BLaER1 treated with 17β-estradiol and CSF1 and Interleukin-3, amounts not matched to agents 10 nM and 100 nM (cell line): ENCODE results near the gene ICAM5.
"Not testable (repeated sequence)": the region's sequence is repeated elsewhere in the genome, so short reads cannot be mapped to it uniquely, and the experiment has no call there.

Source experiments
- H3K27ac ChIP-seq, 11 experiments: shearing (Covaris generic); formaldehyde crosslinking; 2 replicates each; pipeline ENCODE4 v1.8.1; 2022
- H3K27me3 ChIP-seq, 11 experiments: shearing (Covaris generic); formaldehyde crosslinking; 2 replicates each; pipeline ENCODE4 v1.8.1; 2022
- H3K36me3 ChIP-seq, 11 experiments: shearing (Covaris generic); formaldehyde crosslinking; 2 replicates each; pipeline ENCODE4 v1.8.1; 2022
- H3K4me1 ChIP-seq, 10 experiments: shearing (Covaris generic); formaldehyde crosslinking; 2 replicates each; pipeline ENCODE4 v1.8.1; 2022
- H3K4me2 ChIP-seq, 11 experiments: shearing (Covaris generic); formaldehyde crosslinking; 2 replicates each; pipeline ENCODE4 v1.8.1; 2022
- H3K4me3 ChIP-seq, 10 experiments: shearing (Covaris generic); formaldehyde crosslinking; 2 replicates each; pipeline ENCODE4 v1.8.1; 2022
- H3K9ac ChIP-seq, 11 experiments: shearing (Covaris generic); formaldehyde crosslinking; 2 replicates each; pipeline ENCODE4 v1.8.1; 2022
- H3K9me3 ChIP-seq, 11 experiments: shearing (Covaris generic); formaldehyde crosslinking; replicated peaks in 1 of 11; 2 replicates each; pipeline ENCODE4 v1.8.1; 2022
- H4K20me1 ChIP-seq, 11 experiments: shearing (Covaris generic); formaldehyde crosslinking; 2 replicates each; pipeline ENCODE4 v1.8.1; 2022
- Cebpa-rat ChIP-seq, 11 experiments: shearing (Covaris generic); IDR thresholded peaks; 2 replicates each; pipeline ENCODE4 v1.8.1; 2022

ICAM5 gene, protein sequence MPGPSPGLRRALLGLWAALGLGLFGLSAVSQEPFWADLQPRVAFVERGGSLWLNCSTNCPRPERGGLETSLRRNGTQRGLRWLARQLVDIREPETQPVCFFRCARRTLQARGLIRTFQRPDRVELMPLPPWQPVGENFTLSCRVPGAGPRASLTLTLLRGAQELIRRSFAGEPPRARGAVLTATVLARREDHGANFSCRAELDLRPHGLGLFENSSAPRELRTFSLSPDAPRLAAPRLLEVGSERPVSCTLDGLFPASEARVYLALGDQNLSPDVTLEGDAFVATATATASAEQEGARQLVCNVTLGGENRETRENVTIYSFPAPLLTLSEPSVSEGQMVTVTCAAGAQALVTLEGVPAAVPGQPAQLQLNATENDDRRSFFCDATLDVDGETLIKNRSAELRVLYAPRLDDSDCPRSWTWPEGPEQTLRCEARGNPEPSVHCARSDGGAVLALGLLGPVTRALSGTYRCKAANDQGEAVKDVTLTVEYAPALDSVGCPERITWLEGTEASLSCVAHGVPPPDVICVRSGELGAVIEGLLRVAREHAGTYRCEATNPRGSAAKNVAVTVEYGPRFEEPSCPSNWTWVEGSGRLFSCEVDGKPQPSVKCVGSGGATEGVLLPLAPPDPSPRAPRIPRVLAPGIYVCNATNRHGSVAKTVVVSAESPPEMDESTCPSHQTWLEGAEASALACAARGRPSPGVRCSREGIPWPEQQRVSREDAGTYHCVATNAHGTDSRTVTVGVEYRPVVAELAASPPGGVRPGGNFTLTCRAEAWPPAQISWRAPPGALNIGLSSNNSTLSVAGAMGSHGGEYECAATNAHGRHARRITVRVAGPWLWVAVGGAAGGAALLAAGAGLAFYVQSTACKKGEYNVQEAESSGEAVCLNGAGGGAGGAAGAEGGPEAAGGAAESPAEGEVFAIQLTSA

DNA sequence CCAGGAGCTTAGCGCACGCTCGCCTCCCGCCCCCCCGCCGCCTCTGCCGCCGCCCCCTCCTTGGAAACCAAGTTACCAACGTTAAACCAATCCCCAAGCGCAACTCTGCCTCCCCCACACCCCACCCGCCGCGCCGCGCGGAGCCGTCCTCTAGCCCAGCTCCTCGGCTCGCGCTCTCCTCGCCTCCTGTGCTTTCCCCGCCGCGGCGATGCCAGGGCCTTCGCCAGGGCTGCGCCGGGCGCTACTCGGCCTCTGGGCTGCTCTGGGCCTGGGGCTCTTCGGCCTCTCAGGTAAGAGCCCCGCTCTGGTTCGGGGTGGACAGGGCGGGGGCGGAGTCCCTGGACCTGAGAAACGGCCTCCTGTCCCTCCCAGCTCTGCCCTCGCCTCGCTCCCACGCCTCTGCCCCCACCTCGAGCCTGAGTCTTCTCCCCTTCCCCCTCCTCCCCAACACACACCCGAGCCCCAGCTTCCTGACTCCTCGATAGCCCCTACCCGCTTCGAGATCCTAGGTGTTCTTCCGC, at the start of gene ICAM5:
Gene ICAM5 (plus strand): TSS at position 117 of the 521 bp plus-strand sequence. CDS start 92 bp downstream, at position 209.
- Histone ChIP-seq H4K20me1 (peaks cover 17 to 74% (median 33%) of the 10 kb centered on the region in 11 experiments), H3K4me3 (peak within 1 kb of the TSS; percentile 39 to 67 (median 53)), H3K27ac (no peak within 1 kb of the TSS), H3K9me3 (peaks cover 0 to 21% (median 4%) of the 10 kb centered on the region in 11 experiments; a peak in 8 of 22 replicates), H3K9ac (peak within 1 kb of the TSS in 5 of 11 experiments; percentile 12 to 39 (median 29); a peak in 4 of 22 replicates), H3K4me2 (peak within 1 kb of the TSS; percentile 83 to 96 (median 88)), H3K27me3 (peaks cover 75 to 87% (median 84%) of the 10 kb centered on the region in 11 experiments), H3K4me1 (peaks cover 79 to 100% (median 87%) of the 10 kb centered on the region in 10 experiments), H3K36me3 (peaks cover 9 to 15% (median 12%) of the 10 kb centered on the region in 11 experiments)
- no peak for TF ChIP-seq Cebpa-rat (IDR thresholded peaks at IDR 0.05)

DNA sequence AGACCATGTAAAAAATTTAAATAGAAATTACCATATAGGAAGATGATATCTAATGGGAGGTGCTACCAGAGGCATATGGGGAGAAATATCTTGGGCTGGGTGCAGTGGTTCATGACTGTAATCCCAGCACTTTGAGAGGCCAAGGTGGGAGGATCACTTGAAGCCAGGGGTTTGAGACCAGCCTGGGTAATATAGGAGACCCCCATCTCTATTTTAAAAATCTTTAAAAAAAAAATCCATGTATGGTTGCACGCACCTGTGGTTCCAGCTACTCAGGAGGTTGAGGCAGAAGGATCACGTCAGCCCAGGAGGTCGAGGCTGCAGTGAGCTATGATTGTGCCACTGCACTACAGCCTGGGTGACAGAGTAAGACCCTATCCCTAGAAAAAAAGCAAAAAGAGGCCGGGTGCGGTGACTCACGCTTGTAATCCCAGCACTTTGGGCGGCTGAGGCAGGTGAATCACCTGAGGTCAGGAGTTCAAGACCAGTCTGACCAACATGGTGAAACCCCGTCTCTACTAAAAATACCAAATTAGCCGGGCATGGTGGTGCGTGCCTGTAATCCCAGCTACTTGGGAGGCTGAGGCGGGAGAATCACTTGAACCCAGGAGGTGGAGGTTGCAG, 47.8 kb upstream of the ICAM5 start:
- not testable (repeated sequence) for H3K27me3 ChIP-seq, H3K4me3 ChIP-seq, H3K9me3 ChIP-seq, H4K20me1 ChIP-seq, H3K36me3 ChIP-seq, H3K9ac ChIP-seq
- Histone ChIP-seq H3K4me1 (peaks cover 42 to 100% (median 98%) of the 10 kb centered on the region in 10 experiments), H3K27ac (peak overlapping the region in 6 of 11 experiments; percentile 13 to 87 (median 78); a peak in 10 of 22 replicates), H3K4me2 (peak overlapping the region in 7 of 11 experiments; percentile 49 to 75 (median 62); a peak in 12 of 22 replicates)

DNA sequence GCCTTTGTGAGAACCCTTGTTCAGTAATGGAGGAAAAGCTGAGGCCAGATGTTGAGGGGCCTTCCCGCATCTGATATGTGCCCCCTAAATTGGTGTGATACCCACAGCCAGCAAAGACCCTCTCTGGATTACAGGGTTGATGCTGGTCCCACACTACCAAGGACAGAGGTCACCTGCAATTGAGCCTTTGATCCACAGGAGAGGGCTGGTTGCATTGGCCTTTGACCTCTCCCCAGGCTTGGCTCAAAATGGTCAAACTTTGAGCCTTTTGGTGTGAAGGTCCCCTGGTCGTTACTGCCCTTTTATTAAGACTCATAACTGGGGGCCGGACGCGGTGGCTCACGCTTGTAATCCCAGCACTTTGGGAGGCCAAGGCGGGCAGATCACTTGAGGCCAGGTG, 46.1 kb upstream of the ICAM5 start:
- Histone ChIP-seq H3K27me3 (no peaks in the 10 kb centered on the region), H3K4me3 (no peak overlapping the region), H3K4me2 (peak overlapping the region; percentile 24 to 75 (median 60); a peak in 17 of 22 replicates), H3K9ac (peak overlapping the region in 5 of 11 experiments; percentile 15 to 60 (median 47); a peak in 6 of 22 replicates), H3K36me3 (no peaks in the 10 kb centered on the region), H3K27ac (peak overlapping the region in 9 of 11 experiments; percentile 25 to 87 (median 62); a peak in 16 of 22 replicates), H4K20me1 (no peaks in the 10 kb centered on the region), H3K4me1 (peaks cover 25 to 99% (median 97%) of the 10 kb centered on the region in 10 experiments), H3K9me3 (no peaks in the 10 kb centered on the region)
- no peak for TF ChIP-seq Cebpa-rat (IDR thresholded peaks at IDR 0.05)

DNA sequence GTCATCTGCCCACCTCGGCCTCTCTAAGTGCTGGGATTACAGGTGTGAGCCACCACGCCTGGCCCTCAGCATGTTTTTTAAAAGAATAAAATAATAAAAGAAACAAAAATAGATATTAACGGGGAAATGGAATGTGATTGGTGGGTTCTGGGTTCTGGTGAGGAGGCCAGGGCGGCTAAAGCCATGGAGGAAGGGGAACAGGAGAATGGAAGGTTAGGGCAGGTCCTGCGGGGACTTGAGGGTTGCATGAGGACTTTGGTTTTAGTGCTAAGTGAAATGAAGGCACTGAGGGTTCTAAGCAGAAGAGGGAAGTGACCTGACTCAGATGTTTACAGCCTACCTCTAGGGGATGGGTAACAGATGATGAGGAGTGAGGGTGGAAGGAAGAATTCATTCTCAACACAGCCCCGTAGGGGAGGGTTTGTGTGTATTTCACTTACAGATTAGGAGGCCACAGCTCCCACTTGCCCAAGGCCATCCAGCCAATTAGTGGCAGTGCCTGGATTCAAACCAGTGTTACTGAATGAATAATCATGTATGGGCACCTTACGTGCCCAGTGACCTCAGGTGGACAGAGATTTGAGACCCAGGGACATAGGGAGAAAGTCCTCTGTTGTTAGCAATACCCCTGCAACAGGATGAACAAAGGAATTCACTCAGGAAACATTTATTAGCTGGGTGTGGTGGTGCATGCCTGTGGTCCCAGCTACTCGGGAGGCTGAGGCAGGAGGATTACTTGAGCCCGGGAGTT, 44.4 kb upstream of the ICAM5 start:
- no peaks in the 10 kb centered on the region for H3K27me3 ChIP-seq
- H3K27ac ChIP-seq, result peak overlapping the region in 7 of 11 experiments; percentile 2 to 87 (median 77); a peak in 10 of 22 replicates
- peak overlapping the region in 9 of 11 experiments; percentile 1 to 75 (median 32); a peak in 14 of 22 replicates for H3K4me2 ChIP-seq
- H3K4me1 ChIP-seq, result peaks cover 15 to 93% (median 84%) of the 10 kb centered on the region in 10 experiments
- H4K20me1 ChIP-seq, result no peaks in the 10 kb centered on the region
- no peaks in the 10 kb centered on the region for H3K9me3 ChIP-seq
- H3K4me3 ChIP-seq, result no peak overlapping the region
- TF ChIP-seq Cebpa-rat (IDR thresholded peaks at IDR 0.05), result no peak
- peak overlapping the region in 2 of 11 experiments; percentile 6 to 60; a peak in 2 of 22 replicates for H3K9ac ChIP-seq
- no peaks in the 10 kb centered on the region for H3K36me3 ChIP-seq

DNA sequence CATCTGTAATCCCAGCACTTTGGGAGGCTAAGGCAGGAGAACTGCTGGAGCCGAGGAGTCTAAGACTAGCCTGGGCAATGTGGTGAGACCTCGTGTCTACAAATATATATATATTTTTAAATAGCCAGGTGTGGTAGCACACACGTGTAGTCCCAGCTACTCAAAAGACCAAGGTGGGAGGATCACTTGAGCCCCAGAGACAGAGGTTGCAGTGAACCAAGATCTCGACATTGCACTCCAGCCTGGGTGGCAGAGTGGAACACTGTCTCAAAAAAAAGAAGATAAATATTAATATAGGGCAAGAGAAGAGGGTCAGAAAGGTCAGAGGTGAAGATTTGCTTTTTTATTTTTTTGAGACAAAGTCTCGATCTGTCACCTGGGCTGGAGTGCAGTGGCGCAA, 43.2 kb upstream of the ICAM5 start:
- no peak overlapping the region for H3K4me3 ChIP-seq
- TF ChIP-seq Cebpa-rat (IDR thresholded peaks at IDR 0.05), result no peak
- no peaks in the 10 kb centered on the region for H3K36me3 ChIP-seq
- peaks cover 24 to 90% (median 83%) of the 10 kb centered on the region in 10 experiments for H3K4me1 ChIP-seq
- H3K27me3 ChIP-seq, result no peaks in the 10 kb centered on the region
- no peaks in the 10 kb centered on the region for H3K9me3 ChIP-seq
- H3K9ac ChIP-seq, result peak overlapping the region in 2 of 11 experiments; percentile 25 to 42; a peak in 1 of 22 replicates
- no peaks in the 10 kb centered on the region for H4K20me1 ChIP-seq
- peak overlapping the region in 4 of 11 experiments; percentile 22 to 69 (median 50); a peak in 4 of 22 replicates for H3K4me2 ChIP-seq
- H3K27ac ChIP-seq, result peak overlapping the region in 3 of 11 experiments; percentile 6 to 55 (median 51); a peak in 3 of 22 replicates

DNA sequence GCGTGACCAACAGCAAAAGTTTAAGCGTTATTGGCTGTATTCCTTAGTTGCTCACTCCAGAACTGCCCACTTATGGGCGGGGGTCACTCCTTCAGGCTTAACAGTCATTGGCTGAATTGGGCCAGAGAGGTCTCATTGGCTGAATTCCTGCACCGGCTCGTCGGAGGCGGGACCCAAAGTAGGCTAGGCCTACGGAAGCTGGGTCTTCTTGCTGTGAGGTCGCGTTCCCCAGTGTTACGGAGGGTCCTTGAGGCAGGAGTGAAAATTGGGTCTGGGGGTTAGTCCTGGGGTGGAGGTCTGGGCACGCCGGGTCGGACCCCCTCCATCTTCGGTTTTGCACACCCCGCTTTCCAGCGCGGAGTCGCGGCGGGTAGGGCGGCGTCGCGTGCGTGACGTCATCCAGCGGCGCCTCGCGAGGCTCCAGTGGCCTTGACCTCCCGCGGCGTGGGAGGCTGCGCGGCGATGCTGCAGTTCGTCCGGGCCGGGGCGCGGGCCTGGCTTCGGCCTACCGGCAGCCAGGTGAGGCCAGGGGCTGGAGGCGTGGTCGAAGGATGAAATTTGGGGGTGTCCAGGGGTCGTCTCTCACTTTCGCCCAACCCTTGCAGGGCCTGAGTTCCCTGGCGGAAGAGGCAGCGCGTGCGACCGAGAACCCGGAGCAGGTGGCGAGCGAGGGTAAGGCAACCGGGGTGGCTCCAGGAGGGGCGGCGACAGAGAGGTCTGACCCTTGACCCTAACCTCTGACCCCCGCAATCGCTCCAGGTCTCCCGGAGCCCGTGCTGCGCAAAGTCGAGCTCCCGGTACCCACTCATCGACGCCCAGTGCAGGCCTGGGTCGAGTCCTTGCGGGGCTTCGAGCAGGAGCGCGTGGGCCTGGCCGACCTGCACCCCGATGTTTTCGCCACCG, 37.7 kb upstream of the ICAM5 start, which contains the start of gene MRPL4:
Gene MRPL4 (plus strand): TSS at position 423 of the 903 bp plus-strand sequence. CDS start 40 bp downstream, at position 463.
- Histone ChIP-seq H3K9ac (peak within 1 kb of the TSS; percentile 80 to 94 (median 89)), H3K4me3 (peak within 1 kb of the TSS; percentile 69 to 93 (median 89)), H3K27ac (peak within 1 kb of the TSS; percentile 46 to 90 (median 86)), H4K20me1 (peaks cover 0 to 45% (median 18%) of the 10 kb centered on the region in 11 experiments; a peak in 12 of 22 replicates), H3K36me3 (peaks cover 30 to 40% (median 36%) of the 10 kb centered on the region in 11 experiments), H3K4me2 (peak within 1 kb of the TSS; percentile 89 to 100 (median 98)), H3K4me1 (peaks cover 31 to 54% (median 47%) of the 10 kb centered on the region in 10 experiments), H3K9me3 (no peaks in the 10 kb centered on the region), H3K27me3 (no peaks in the 10 kb centered on the region)
- TF ChIP-seq Cebpa-rat (IDR thresholded peaks at IDR 0.05), result no peak

DNA sequence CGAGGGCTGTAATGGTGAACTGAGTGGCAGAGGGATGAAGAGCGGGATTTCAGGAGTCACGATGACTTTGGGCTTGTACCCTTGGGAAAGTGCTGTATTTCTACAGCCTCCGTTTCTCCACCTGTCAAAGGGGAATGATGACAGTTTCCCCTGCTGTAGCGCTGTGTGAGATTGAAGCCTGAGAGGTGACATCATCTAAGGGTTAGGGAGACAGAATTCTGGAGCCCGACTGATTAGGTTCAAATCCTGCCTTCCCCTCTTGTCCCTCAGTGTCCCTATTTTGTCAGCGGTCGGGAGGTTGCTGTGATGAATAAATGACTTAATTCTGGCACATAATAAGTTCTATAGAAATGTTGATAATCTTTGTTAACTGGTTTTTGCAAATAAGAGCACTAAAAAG, 37.0 kb upstream of the ICAM5 start:
- H3K36me3 ChIP-seq, result peaks cover 37 to 47% (median 42%) of the 10 kb centered on the region in 11 experiments
- no peaks in the 10 kb centered on the region for H3K9me3 ChIP-seq
- no peaks in the 10 kb centered on the region for H3K27me3 ChIP-seq
- H3K4me3 ChIP-seq, result peak overlapping the region; percentile 69 to 93 (median 89)
- H3K27ac ChIP-seq, result peak overlapping the region; percentile 46 to 90 (median 86)
- peak overlapping the region; percentile 80 to 94 (median 89) for H3K9ac ChIP-seq
- no peak for TF ChIP-seq Cebpa-rat (IDR thresholded peaks at IDR 0.05)
- H4K20me1 ChIP-seq, result peaks cover 0 to 51% (median 21%) of the 10 kb centered on the region in 11 experiments; a peak in 14 of 22 replicates
- peak overlapping the region; percentile 89 to 100 (median 98) for H3K4me2 ChIP-seq
- H3K4me1 ChIP-seq, result peaks cover 31 to 48% (median 41%) of the 10 kb centered on the region in 10 experiments
